ENCODE results near the gene TRRAP.

Gene TRRAP

DNA sequence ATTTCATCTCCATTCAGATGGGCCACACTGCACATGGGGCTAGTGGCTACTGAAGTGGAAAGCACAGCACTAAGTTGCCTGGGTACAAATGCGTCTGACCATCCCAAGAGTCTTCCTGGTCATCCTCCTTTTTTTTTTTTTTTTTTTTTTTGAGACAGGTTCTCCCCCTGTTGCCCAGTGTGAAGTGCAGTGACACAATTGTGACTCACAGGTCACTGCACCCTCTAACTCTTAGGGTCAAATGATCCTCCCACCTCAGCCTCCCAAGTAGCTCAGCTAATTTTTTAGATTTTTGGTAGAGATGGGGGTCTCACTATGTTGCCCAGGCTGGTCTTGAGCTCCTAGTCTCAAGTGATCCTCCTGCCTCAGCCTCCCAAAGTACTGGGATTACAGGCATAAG is 3.4 kb upstream of the TRRAP start:
- Histone ChIP-seq H2BK12ac (ENCODE audit: low read length in 2 of 2) (no peak overlapping the region), H3K4me1 (ENCODE audit: control insufficient read depth, insufficient read depth, low read depth, low read length) (peaks cover 12% of the 10 kb centered on the region), H3K18ac (ENCODE audit: low read depth in 1 of 2, low read length in 2 of 2) (no peak overlapping the region), H4K8ac (ENCODE audit: low read length) (no peak overlapping the region), H3K9me3 (ENCODE audit: control insufficient read depth, low read length) (no peaks in the 10 kb centered on the region), H3K27me3 (ENCODE audit: control insufficient read depth in 1 of 2, insufficient read depth in 1 of 2, low read length in 2 of 2) (peaks cover 5 to 19% of the 10 kb centered on the region in 2 experiments), H2BK120ac (ENCODE audit: low read depth, low read length) (no peak overlapping the region), H3K14ac (ENCODE audit: low read length in 2 of 2) (no peak overlapping the region), H3K4me2 (ENCODE audit: low read length, poor library complexity, severe bottlenecking) (no peak overlapping the region), H3K79me1 (replicated peaks; ENCODE audit: low read length, poor library complexity, severe bottlenecking) (no peaks in the 10 kb centered on the region), H3K36me3 (ENCODE audit: control insufficient read depth in 1 of 2, insufficient read depth in 2 of 2, low read depth in 1 of 2, low read length in 2 of 2) (no peaks in the 10 kb centered on the region), H2BK15ac (ENCODE audit: low read depth, poor library complexity, severe bottlenecking) (no peak overlapping the region), H2AFZ (ENCODE audit: low read depth, low read length) (no peak overlapping the region), H2BK5ac (ENCODE audit: low read depth, low read length, poor library complexity, severe bottlenecking) (no peak overlapping the region), H4K91ac (ENCODE audit: low read length) (no peak overlapping the region), H3K9ac (ENCODE audit: low read length) (no peak overlapping the region), H3K27ac (ENCODE audit: low read length, poor library complexity, severe bottlenecking) (no peak overlapping the region), H3K23ac (ENCODE audit: low read length in 2 of 2) (no peak overlapping the region), H2AK5ac (ENCODE audit: low read length, severe bottlenecking) (no peak overlapping the region), H3K4ac (ENCODE audit: low read depth in 1 of 2, low read length in 2 of 2) (no peak overlapping the region), H3K4me3 (ENCODE audit: insufficient read depth in 1 of 2, low read depth in 1 of 2, low read length in 2 of 2) (no peak overlapping the region)
- WGBS: 80% methylated on average over 1 of the region's 1 CpG
- DNase-seq: no peak

DNA sequence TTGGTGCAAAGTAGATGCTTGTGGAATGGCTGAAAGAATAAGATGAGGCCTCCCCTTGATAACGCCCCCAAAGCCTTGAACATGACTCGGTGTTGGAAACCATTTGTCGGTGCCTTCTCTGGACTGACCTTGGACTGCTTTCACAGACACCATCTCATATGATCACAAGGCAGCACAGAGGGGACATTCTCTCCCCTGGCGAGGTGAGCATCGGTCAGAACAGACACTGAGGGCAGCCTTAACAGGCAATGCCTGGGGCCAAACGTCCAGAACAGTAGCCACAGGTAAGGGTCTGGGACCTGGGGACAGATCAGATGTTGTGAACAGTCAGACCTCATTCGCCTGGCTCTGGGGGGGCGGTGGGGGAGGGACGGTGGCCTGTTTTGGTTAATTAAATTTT is 2.8 kb upstream of the TRRAP start:
- H2BK15ac ChIP-seq (ENCODE audit: low read depth, poor library complexity, severe bottlenecking): no peak overlapping the region
- H2AK5ac ChIP-seq (ENCODE audit: low read length, severe bottlenecking): no peak overlapping the region
- no peak for DNase-seq
- no peak overlapping the region for H2AFZ ChIP-seq (ENCODE audit: low read depth, low read length)
- no peak overlapping the region for H2BK120ac ChIP-seq (ENCODE audit: low read depth, low read length)
- WGBS: 84% methylated on average over 9 of the region's 9 CpGs
- H3K9ac ChIP-seq (ENCODE audit: low read length): no peak overlapping the region
- H3K18ac ChIP-seq (ENCODE audit: low read depth in 1 of 2, low read length in 2 of 2): no peak overlapping the region
- peaks cover 0 to 2% of the 10 kb centered on the region in 2 experiments for H3K36me3 ChIP-seq (ENCODE audit: control insufficient read depth in 1 of 2, insufficient read depth in 2 of 2, low read depth in 1 of 2, low read length in 2 of 2)
- no peaks in the 10 kb centered on the region for H3K79me1 ChIP-seq (replicated peaks; ENCODE audit: low read length, poor library complexity, severe bottlenecking)
- peaks cover 9% of the 10 kb centered on the region for H3K4me1 ChIP-seq (ENCODE audit: control insufficient read depth, insufficient read depth, low read depth, low read length)
- no peak overlapping the region for H3K27ac ChIP-seq (ENCODE audit: low read length, poor library complexity, severe bottlenecking)
- H3K4me2 ChIP-seq (ENCODE audit: low read length, poor library complexity, severe bottlenecking): no peak overlapping the region
- no peak overlapping the region for H3K14ac ChIP-seq (ENCODE audit: low read length in 2 of 2)
- H3K4me3 ChIP-seq (ENCODE audit: insufficient read depth in 1 of 2, low read depth in 1 of 2, low read length in 2 of 2): no peak overlapping the region
- no peaks in the 10 kb centered on the region for H3K9me3 ChIP-seq (ENCODE audit: control insufficient read depth, low read length)
- H4K8ac ChIP-seq (ENCODE audit: low read length): no peak overlapping the region
- H2BK12ac ChIP-seq (ENCODE audit: low read length in 2 of 2): no peak overlapping the region
- H3K4ac ChIP-seq (ENCODE audit: low read depth in 1 of 2, low read length in 2 of 2): no peak overlapping the region
- H4K91ac ChIP-seq (ENCODE audit: low read length): no peak overlapping the region
- peaks cover 5 to 16% of the 10 kb centered on the region in 2 experiments for H3K27me3 ChIP-seq (ENCODE audit: control insufficient read depth in 1 of 2, insufficient read depth in 1 of 2, low read length in 2 of 2)
- no peak overlapping the region for H2BK5ac ChIP-seq (ENCODE audit: low read depth, low read length, poor library complexity, severe bottlenecking)
- H3K23ac ChIP-seq (ENCODE audit: low read length in 2 of 2): no peak overlapping the region

DNA sequence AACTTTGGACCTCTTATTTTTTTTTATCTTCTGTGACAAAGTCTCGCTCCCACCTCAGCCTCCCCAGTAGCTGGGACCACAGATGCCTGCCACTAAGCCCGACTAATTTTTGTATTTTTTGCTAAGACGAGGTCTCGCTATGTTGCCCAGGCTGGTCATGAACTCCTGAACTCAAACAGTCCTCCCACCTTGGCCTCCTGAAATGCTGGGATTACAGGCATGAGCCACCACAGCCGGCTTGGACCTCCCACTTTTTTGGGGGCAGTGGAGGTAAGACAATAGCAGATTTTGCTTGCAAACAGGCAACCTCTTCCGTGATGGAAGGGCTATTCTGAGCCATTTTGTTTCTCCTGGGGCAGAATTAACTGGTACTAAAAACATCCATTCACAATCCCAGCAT is 1.2 kb upstream of the TRRAP start:
- Histone ChIP-seq H3K4me3 (ENCODE audit: insufficient read depth in 1 of 2, low read depth in 1 of 2, low read length in 2 of 2) (no peak overlapping the region), H4K8ac (ENCODE audit: low read length) (no peak overlapping the region), H3K27ac (ENCODE audit: low read length, poor library complexity, severe bottlenecking) (no peak overlapping the region), H2BK120ac (ENCODE audit: low read depth, low read length) (no peak overlapping the region), H2AK5ac (ENCODE audit: low read length, severe bottlenecking) (no peak overlapping the region), H2BK15ac (ENCODE audit: low read depth, poor library complexity, severe bottlenecking) (no peak overlapping the region), H3K36me3 (ENCODE audit: control insufficient read depth in 1 of 2, insufficient read depth in 2 of 2, low read depth in 1 of 2, low read length in 2 of 2) (peaks cover 3 to 16% of the 10 kb centered on the region in 2 experiments), H2AFZ (ENCODE audit: low read depth, low read length) (no peak overlapping the region), H3K14ac (ENCODE audit: low read length in 2 of 2) (no peak overlapping the region), H4K91ac (ENCODE audit: low read length) (no peak overlapping the region), H2BK5ac (ENCODE audit: low read depth, low read length, poor library complexity, severe bottlenecking) (no peak overlapping the region), H3K9me3 (ENCODE audit: control insufficient read depth, low read length) (no peaks in the 10 kb centered on the region), H3K23ac (ENCODE audit: low read length in 2 of 2) (no peak overlapping the region), H3K27me3 (ENCODE audit: control insufficient read depth in 1 of 2, insufficient read depth in 1 of 2, low read length in 2 of 2) (peaks cover 0 to 5% of the 10 kb centered on the region in 2 experiments), H3K79me1 (replicated peaks; ENCODE audit: low read length, poor library complexity, severe bottlenecking) (peaks cover 4% of the 10 kb centered on the region), H3K4me1 (ENCODE audit: control insufficient read depth, insufficient read depth, low read depth, low read length) (peaks cover 9% of the 10 kb centered on the region), H3K4ac (ENCODE audit: low read depth in 1 of 2, low read length in 2 of 2) (no peak overlapping the region), H2BK12ac (ENCODE audit: low read length in 2 of 2) (no peak overlapping the region), H3K18ac (ENCODE audit: low read depth in 1 of 2, low read length in 2 of 2) (no peak overlapping the region), H3K4me2 (ENCODE audit: low read length, poor library complexity, severe bottlenecking) (no peak overlapping the region), H3K9ac (ENCODE audit: low read length) (no peak overlapping the region)
- 93% methylated on average over 6 of the region's 6 CpGs for WGBS
- no peak for DNase-seq

DNA sequence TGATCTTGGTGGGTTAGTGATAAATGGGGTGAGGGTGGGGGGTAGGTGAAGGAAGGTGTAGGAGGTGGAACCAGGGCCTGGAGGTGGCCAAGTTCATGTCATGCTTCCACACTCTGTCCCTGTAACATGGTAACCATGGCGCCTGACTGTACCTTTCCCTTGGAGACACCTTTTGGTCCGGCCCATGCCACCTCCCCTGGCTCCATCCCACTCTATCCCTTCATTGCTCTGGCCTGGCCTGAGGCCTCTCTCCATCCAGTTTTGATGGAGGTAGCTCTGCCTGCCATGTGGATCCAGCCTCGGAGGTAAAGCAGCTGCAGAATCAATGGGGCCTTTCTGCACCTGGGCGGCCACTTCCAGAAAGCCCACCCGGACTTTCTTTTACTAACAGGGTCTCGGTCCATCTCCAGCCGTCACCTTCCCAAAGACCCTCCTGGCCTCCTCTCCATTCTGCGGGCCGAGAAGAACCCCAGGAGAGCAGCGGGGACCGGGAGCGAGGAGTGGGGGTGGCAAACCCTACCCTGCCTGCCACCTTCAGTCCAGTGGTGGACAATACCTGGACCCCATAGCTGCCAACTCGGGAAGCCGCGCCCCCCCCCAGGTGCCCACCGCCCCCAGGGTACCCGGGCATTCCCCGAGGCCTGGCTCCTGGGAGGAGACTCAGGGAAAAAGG is 504 bp upstream of the TRRAP start:
- DNase-seq: no peak
- H3K18ac ChIP-seq (ENCODE audit: low read depth in 1 of 2, low read length in 2 of 2): peak overlapping the region in 1 of 2 experiments; percentile 18

More for the DNA sequence above, 504 bp upstream of the TRRAP start:
- H3K23ac ChIP-seq (ENCODE audit: low read length in 2 of 2): no peak overlapping the region
- no peak overlapping the region for H2BK5ac ChIP-seq (ENCODE audit: low read depth, low read length, poor library complexity, severe bottlenecking)
- no peak overlapping the region for H3K27ac ChIP-seq (ENCODE audit: low read length, poor library complexity, severe bottlenecking)
- peaks cover 0 to under 1% of the 10 kb centered on the region in 2 experiments for H3K27me3 ChIP-seq (ENCODE audit: control insufficient read depth in 1 of 2, insufficient read depth in 1 of 2, low read length in 2 of 2)
- H4K91ac ChIP-seq (ENCODE audit: low read length): peak overlapping the region; percentile 82
- H3K4me1 ChIP-seq (ENCODE audit: control insufficient read depth, insufficient read depth, low read depth, low read length): peaks cover 9% of the 10 kb centered on the region
- no peak overlapping the region for H2AFZ ChIP-seq (ENCODE audit: low read depth, low read length)
- H4K8ac ChIP-seq (ENCODE audit: low read length): peak overlapping the region; percentile 45
- 46% methylated on average over 16 of the region's 18 CpGs for WGBS
- peak overlapping the region; percentile 57 for H3K4me2 ChIP-seq (ENCODE audit: low read length, poor library complexity, severe bottlenecking)
- H3K79me1 ChIP-seq (replicated peaks; ENCODE audit: low read length, poor library complexity, severe bottlenecking): peaks cover 4% of the 10 kb centered on the region
- H3K9ac ChIP-seq (ENCODE audit: low read length): peak overlapping the region; percentile 98
- H3K14ac ChIP-seq (ENCODE audit: low read length in 2 of 2): no peak overlapping the region
- peak overlapping the region; percentile 3 for H2BK120ac ChIP-seq (ENCODE audit: low read depth, low read length)
- H2BK15ac ChIP-seq (ENCODE audit: low read depth, poor library complexity, severe bottlenecking): peak overlapping the region; percentile 85
- no peaks in the 10 kb centered on the region for H3K9me3 ChIP-seq (ENCODE audit: control insufficient read depth, low read length)
- peaks cover 9 to 22% of the 10 kb centered on the region in 2 experiments for H3K36me3 ChIP-seq (ENCODE audit: control insufficient read depth in 1 of 2, insufficient read depth in 2 of 2, low read depth in 1 of 2, low read length in 2 of 2)
- peak overlapping the region; percentile 96 to 98 for H3K4me3 ChIP-seq (ENCODE audit: insufficient read depth in 1 of 2, low read depth in 1 of 2, low read length in 2 of 2)
- H2BK12ac ChIP-seq (ENCODE audit: low read length in 2 of 2): no peak overlapping the region
- peak overlapping the region; percentile 33 for H2AK5ac ChIP-seq (ENCODE audit: low read length, severe bottlenecking)
- peak overlapping the region; percentile 22 to 73 for H3K4ac ChIP-seq (ENCODE audit: low read depth in 1 of 2, low read length in 2 of 2)
